ENCODE data around the gene GFER. TPM values are rescaled to one million over a fixed set of nuclear protein-coding genes. Genes with fewer than 3 reads are reported as not detected.
A peak's percentile ranks its signal among the peaks of the same experiment; 100 is the strongest.

GFER gene
- total and polyA plus RNA-seq, 7 donors, result 18.9 to 53.2 (median 34.2) TPM

- no peak for ATAC-seq
- Histone ChIP-seq H3K27me3 (ENCODE audit: insufficient read depth in 3 of 3, low read length in 2 of 3) (no peaks in the 10 kb centered on the region), H3K4me3 (peak overlapping the region; percentile 53), H3K9me3 (no peaks in the 10 kb centered on the region), H3K4me1 (peaks cover 6% of the 10 kb centered on the region), H3K36me3 (ENCODE audit: insufficient read depth in 1 of 2, low read depth in 1 of 2) (peaks cover 0 to 11% of the 10 kb centered on the region in 2 donors), H3K27ac (peak overlapping the region; percentile 64)
- WGBS, 3 donors, result 59 to 76% (median 71%) methylated on average over 13 to 16 of the region's 17 CpGs
- no peak for TF ChIP-seq CTCF (IDR thresholded peaks at IDR 0.05)
- intact Hi-C loops (cut with DNase I), result no loop called here
- DNase-seq, result no peak
Observed at GRCh38 chr16:2034696-2035430, 50.9 kb downstream of the GFER start.

DNA sequence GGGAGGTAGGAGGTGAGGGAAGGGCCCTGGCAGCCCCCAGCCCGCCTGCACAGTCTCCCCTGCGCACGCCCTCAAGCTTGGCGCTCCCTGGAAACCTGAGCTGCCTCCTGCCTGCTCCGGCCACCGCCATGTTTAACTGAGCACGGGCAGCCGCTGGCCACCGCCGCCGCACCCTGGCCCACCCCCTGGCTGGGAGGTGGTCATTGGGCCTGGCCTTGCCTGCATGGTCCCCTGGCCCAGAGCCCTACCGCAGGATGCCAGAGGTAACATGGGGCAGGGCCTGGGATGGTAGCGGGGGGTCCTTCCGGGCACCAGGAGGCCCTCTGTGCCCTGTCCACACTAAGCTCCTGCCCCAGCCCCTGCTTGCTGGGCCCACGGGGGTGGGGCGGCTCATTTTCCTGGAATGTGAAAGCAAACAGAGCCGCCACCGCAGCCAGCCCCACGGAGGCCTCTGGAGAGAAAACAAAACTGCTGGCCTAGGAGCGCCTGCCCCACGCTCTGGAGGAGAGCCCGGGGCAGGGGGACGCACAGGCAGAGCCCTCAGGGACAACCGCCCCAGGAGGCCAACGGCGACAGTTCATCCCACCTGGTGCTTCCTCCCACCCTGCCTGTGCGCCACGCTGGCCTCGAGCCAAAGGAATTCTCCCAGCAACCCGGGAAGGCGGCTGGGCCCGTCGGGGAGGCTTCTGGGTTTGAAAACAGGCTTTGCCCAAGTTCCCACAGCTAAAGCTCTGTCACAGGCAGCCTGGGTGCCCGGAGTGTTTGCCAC, 51.6 kb downstream of the GFER start:
- ATAC-seq (peak in 1 of 4 donors; percentile 5), DNase-seq (peak in 1 of 2 donors; percentile 76)
- Histone ChIP-seq H3K36me3 (ENCODE audit: insufficient read depth in 1 of 2, low read depth in 1 of 2) (peaks cover 0 to 7% of the 10 kb centered on the region in 2 donors), H3K4me1 (peaks cover 12% of the 10 kb centered on the region), H3K27me3 (ENCODE audit: insufficient read depth in 3 of 3, low read length in 2 of 3) (no peaks in the 10 kb centered on the region), H3K9me3 (no peaks in the 10 kb centered on the region), H3K27ac (peak overlapping the region; percentile 64), H3K4me3 (peak overlapping the region; percentile 53)
- no peak for TF ChIP-seq CTCF (IDR thresholded peaks at IDR 0.05)
- intact Hi-C loops (cut with DNase I), result no loop called here
- 48 to 51% (median 50%) methylated on average over 30 to 34 of the region's 34 CpGs for WGBS, 3 donors

DNA sequence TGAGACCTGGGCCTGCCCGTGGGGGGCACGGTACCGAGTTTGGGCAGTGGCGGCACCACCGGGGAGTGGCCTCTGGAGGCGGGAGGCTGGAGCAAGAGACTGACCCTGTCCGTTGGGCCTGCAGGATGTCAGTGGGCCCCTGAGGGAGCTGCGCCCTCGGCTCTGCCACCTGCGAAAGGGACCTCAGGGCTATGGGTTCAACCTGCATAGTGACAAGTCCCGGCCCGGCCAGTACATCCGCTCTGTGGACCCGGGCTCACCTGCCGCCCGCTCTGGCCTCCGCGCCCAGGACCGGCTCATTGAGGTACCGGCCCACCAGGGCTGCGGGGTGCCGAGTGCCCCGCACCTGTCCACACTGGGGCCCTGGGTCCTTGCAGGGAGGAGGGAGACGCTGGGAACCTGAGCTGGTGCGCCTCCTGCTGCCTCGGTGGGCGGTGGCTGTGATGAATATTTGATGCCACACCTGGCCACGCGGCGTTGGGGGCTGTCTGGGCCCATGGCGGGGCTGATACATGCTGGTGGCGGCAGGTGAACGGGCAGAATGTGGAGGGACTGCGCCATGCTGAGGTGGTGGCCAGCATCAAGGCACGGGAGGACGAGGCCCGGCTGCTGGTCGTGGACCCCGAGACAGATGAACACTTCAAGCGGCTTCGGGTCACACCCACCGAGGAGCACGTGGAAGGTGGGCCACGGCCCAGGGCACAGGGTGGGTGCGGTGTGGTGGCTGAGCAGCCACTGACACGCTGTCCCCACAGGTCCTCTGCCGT, 52.4 kb downstream of the GFER start:
- Histone ChIP-seq H3K4me3 (peak overlapping the region; percentile 53), H3K36me3 (ENCODE audit: insufficient read depth in 1 of 2, low read depth in 1 of 2) (peaks cover 0 to 7% of the 10 kb centered on the region in 2 donors), H3K4me1 (peaks cover 18% of the 10 kb centered on the region), H3K27me3 (ENCODE audit: insufficient read depth in 3 of 3, low read length in 2 of 3) (no peaks in the 10 kb centered on the region), H3K9me3 (no peaks in the 10 kb centered on the region), H3K27ac (peak overlapping the region; percentile 64)
- intact Hi-C loops (cut with DNase I), result no loop called here
- no peak for TF ChIP-seq CTCF (IDR thresholded peaks at IDR 0.05)
- WGBS, 3 donors, result 77 to 81% (median 79%) methylated on average over 44 to 47 of the region's 47 CpGs
- DNase-seq (no peak), ATAC-seq (no peak)

DNA sequence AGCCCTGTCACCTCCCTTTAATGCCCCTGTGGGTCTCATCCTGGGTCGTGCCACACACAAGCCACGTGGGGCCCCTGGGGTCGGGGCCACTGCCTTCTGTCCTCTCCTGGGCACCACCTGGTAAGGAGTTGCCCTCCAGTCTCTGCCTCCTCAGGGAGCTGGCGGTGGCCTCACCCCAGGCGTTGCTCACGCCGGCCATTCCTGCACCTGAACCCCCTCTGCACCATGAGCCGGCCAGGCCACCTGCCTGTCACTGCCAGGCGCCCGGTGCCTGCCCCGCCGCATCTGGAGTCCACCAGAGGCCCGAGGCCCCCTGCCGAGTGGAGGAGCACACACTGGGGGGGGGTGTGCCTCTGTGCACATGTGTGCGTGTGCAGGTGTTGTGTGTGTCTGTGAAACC, 53.1 kb downstream of the GFER start:
- intact Hi-C loops (cut with DNase I), result no loop called here
- ATAC-seq, result no peak
- Histone ChIP-seq H3K4me1 (peaks cover 19% of the 10 kb centered on the region), H3K4me3 (peak overlapping the region; percentile 53), H3K27me3 (ENCODE audit: insufficient read depth in 3 of 3, low read length in 2 of 3) (no peaks in the 10 kb centered on the region), H3K27ac (peak overlapping the region; percentile 64), H3K36me3 (ENCODE audit: insufficient read depth in 1 of 2, low read depth in 1 of 2) (peaks cover 0 to 7% of the 10 kb centered on the region in 2 donors), H3K9me3 (no peaks in the 10 kb centered on the region)
- DNase-seq, result no peak
- no peak for TF ChIP-seq CTCF (IDR thresholded peaks at IDR 0.05)
- WGBS, 3 donors, result 78 to 82% (median 78%) methylated on average over 15 of the region's 15 CpGs

Other genes starting within 250 kb of the GFER start
Only the 30 nearest of the 31 such genes appear.
- 10 to 100 TPM in 3 of 4 donors, 1 to 10 TPM in 1; 9.9 to 23.8 (median 13.8) TPM for gene NME3, start 212.7 kb upstream of the GFER start, total RNA-seq
- gene NME3, start 212.7 kb upstream of the GFER start, polyA plus RNA-seq, result 10 to 100 TPM; 18.8 to 27.1 (median 22.4) TPM
- gene EME2, start 211.4 kb upstream of the GFER start, total RNA-seq, result 10 to 100 TPM in 1 of 4 donors, 1 to 10 TPM in 3; 4.3 to 11.3 (median 5.9) TPM
- gene EME2, start 211.4 kb upstream of the GFER start, polyA plus RNA-seq, result 1 to 10 TPM; 2.6 to 5.2 (median 4.5) TPM
- gene MRPS34, start 211.1 kb upstream of the GFER start, total RNA-seq, result 10 to 100 TPM; 56.3 to 75.1 (median 71.4) TPM
- 100 to 1,000 TPM in 2 of 3 donors, 10 to 100 TPM in 1; 85.6 to 172 (median 138) TPM for gene MRPS34, start 211.1 kb upstream of the GFER start, polyA plus RNA-seq
- gene SPSB3, start 201.6 kb upstream of the GFER start, total RNA-seq, result 10 to 100 TPM; 38.4 to 59.5 (median 49.9) TPM
- 100 to 1,000 TPM in 1 of 3 donors, 10 to 100 TPM in 2; 26.3 to 108 (median 78.1) TPM for gene SPSB3, start 201.6 kb upstream of the GFER start, polyA plus RNA-seq
- 10 to 100 TPM; 34.7 to 44.7 (median 38.5) TPM for gene NUBP2, start 201.2 kb upstream of the GFER start, total RNA-seq
- 10 to 100 TPM; 61.9 to 96.0 (median 76.1) TPM for gene NUBP2, start 201.2 kb upstream of the GFER start, polyA plus RNA-seq
- under 1 TPM in 1 of 4 donors, not detected in 3; 0.22 TPM for gene IGFALS, start 190.5 kb upstream of the GFER start, total RNA-seq
- under 1 TPM; 0.12 to 0.38 (median 0.14) TPM for gene IGFALS, start 190.5 kb upstream of the GFER start, polyA plus RNA-seq
- 100 to 1,000 TPM; 123 to 167 (median 157) TPM for gene HAGH, start 157.4 kb upstream of the GFER start, total RNA-seq
- gene HAGH, start 157.4 kb upstream of the GFER start, polyA plus RNA-seq, result 100 to 1,000 TPM; 112 to 277 (median 186) TPM
- 10 to 100 TPM; 23.2 to 28.1 (median 24.1) TPM for gene FAHD1, start 157.0 kb upstream of the GFER start, total RNA-seq
- gene FAHD1, start 157.0 kb upstream of the GFER start, polyA plus RNA-seq, result 10 to 100 TPM; 27.0 to 63.8 (median 30.2) TPM
- not detected for gene MEIOB, start 112.0 kb upstream of the GFER start, total RNA-seq
- not detected for gene MEIOB, start 112.0 kb upstream of the GFER start, polyA plus RNA-seq
- gene HS3ST6, start 65.8 kb upstream of the GFER start, total RNA-seq, result not detected
- gene HS3ST6, start 65.8 kb upstream of the GFER start, polyA plus RNA-seq, result not detected
- gene MSRB1, start 41.0 kb upstream of the GFER start, total RNA-seq, result 10 to 100 TPM; 44.2 to 65.3 (median 53.2) TPM
- gene MSRB1, start 41.0 kb upstream of the GFER start, polyA plus RNA-seq, result 10 to 100 TPM; 50.4 to 83.4 (median 76.1) TPM
- 100 to 1,000 TPM; 205 to 296 (median 233) TPM for gene RPL3L, start 29.5 kb upstream of the GFER start, total RNA-seq
- gene RPL3L, start 29.5 kb upstream of the GFER start, polyA plus RNA-seq, result 100 to 1,000 TPM; 116 to 315 (median 188) TPM
- 100 to 1,000 TPM; 350 to 465 (median 373) TPM for gene NDUFB10, start 24.7 kb upstream of the GFER start, total RNA-seq
- 100 to 1,000 TPM; 753 to 870 (median 797) TPM for gene NDUFB10, start 24.7 kb upstream of the GFER start, polyA plus RNA-seq
- gene RPS2, start 19.4 kb upstream of the GFER start, total RNA-seq, result 1,000 to 10,000 TPM; 1,044 to 1,902 (median 1,426) TPM
- 1,000 to 10,000 TPM; 2,097 to 3,940 (median 2,652) TPM for gene RPS2, start 19.4 kb upstream of the GFER start, polyA plus RNA-seq
- gene RNF151, start 17.3 kb upstream of the GFER start, total RNA-seq, result not detected
- gene RNF151, start 17.3 kb upstream of the GFER start, polyA plus RNA-seq, result not detected
- gene TBL3, start 12.1 kb upstream of the GFER start, total RNA-seq, result 10 to 100 TPM; 31.5 to 41.8 (median 40.7) TPM
- 10 to 100 TPM; 51.6 to 78.0 (median 55.8) TPM for gene TBL3, start 12.1 kb upstream of the GFER start, polyA plus RNA-seq
- gene NOXO1, start 2.7 kb upstream of the GFER start, total RNA-seq, result under 1 TPM in 1 of 4 donors, not detected in 3; 0.20 TPM
- gene NOXO1, start 2.7 kb upstream of the GFER start, polyA plus RNA-seq, result under 1 TPM; 0.27 to 0.77 (median 0.39) TPM
- under 1 TPM in 3 of 4 donors, not detected in 1; 0.24 to 0.52 (median 0.25) TPM for gene SYNGR3, start 5.8 kb downstream of the GFER start, total RNA-seq
- gene SYNGR3, start 5.8 kb downstream of the GFER start, polyA plus RNA-seq, result under 1 TPM; 0.24 to 0.85 (median 0.25) TPM
- 10 to 100 TPM; 27.4 to 46.6 (median 44.8) TPM for gene ZNF598, start 25.6 kb downstream of the GFER start, total RNA-seq
- 10 to 100 TPM; 35.6 to 58.8 (median 51.9) TPM for gene ZNF598, start 25.6 kb downstream of the GFER start, polyA plus RNA-seq
- under 1 TPM in 1 of 4 donors, not detected in 3; 0.66 TPM for gene NPW, start 35.6 kb downstream of the GFER start, total RNA-seq
- gene NPW, start 35.6 kb downstream of the GFER start, polyA plus RNA-seq, result under 1 TPM in 2 of 3 donors, not detected in 1; 0.14 to 0.43 TPM
- gene NHERF2, start 42.7 kb downstream of the GFER start, total RNA-seq, result 100 to 1,000 TPM in 1 of 4 donors, 10 to 100 TPM in 3; 61.6 to 156 (median 90.4) TPM
- gene NHERF2, start 42.7 kb downstream of the GFER start, polyA plus RNA-seq, result 10 to 100 TPM; 76.4 to 90.8 (median 86.2) TPM
- gene NTHL1, start 63.6 kb downstream of the GFER start, total RNA-seq, result 10 to 100 TPM in 1 of 4 donors, 1 to 10 TPM in 3; 3.1 to 11.9 (median 4.8) TPM
- gene NTHL1, start 63.6 kb downstream of the GFER start, polyA plus RNA-seq, result 10 to 100 TPM in 2 of 3 donors, 1 to 10 TPM in 1; 8.0 to 17.7 (median 16.8) TPM
- gene TSC2, start 63.8 kb downstream of the GFER start, total RNA-seq, result 10 to 100 TPM; 60.8 to 89.9 (median 73.8) TPM
- gene TSC2, start 63.8 kb downstream of the GFER start, polyA plus RNA-seq, result 10 to 100 TPM; 27.8 to 43.0 (median 29.7) TPM
- 100 to 1,000 TPM in 1 of 4 donors, 10 to 100 TPM in 3; 59.1 to 123 (median 86.0) TPM for gene PKD1, start 151.7 kb downstream of the GFER start, total RNA-seq
- gene PKD1, start 151.7 kb downstream of the GFER start, polyA plus RNA-seq, result 10 to 100 TPM; 33.9 to 93.3 (median 58.4) TPM
- gene RAB26, start 164.4 kb downstream of the GFER start, total RNA-seq, result 1 to 10 TPM in 1 of 4 donors, under 1 TPM in 3; 0.32 to 1.7 (median 0.83) TPM
- gene RAB26, start 164.4 kb downstream of the GFER start, polyA plus RNA-seq, result under 1 TPM; 0.17 to 0.31 (median 0.21) TPM
- gene TRAF7, start 171.6 kb downstream of the GFER start, total RNA-seq, result 10 to 100 TPM; 15.6 to 47.5 (median 38.9) TPM
- gene TRAF7, start 171.6 kb downstream of the GFER start, polyA plus RNA-seq, result 10 to 100 TPM; 20.8 to 39.1 (median 27.3) TPM
- 1 to 10 TPM in 1 of 4 donors, under 1 TPM in 3; 0.63 to 1.0 (median 0.76) TPM for gene CASKIN1, start 212.4 kb downstream of the GFER start, total RNA-seq
- gene CASKIN1, start 212.4 kb downstream of the GFER start, polyA plus RNA-seq, result under 1 TPM; 0.32 to 0.45 (median 0.43) TPM
- gene MLST8, start 221.3 kb downstream of the GFER start, total RNA-seq, result 10 to 100 TPM; 18.8 to 35.0 (median 28.7) TPM
- gene MLST8, start 221.3 kb downstream of the GFER start, polyA plus RNA-seq, result 10 to 100 TPM; 58.1 to 60.5 (median 59.7) TPM
- 1 to 10 TPM in 3 of 4 donors, under 1 TPM in 1; 0.86 to 5.3 (median 4.1) TPM for gene BRICD5, start 226.7 kb downstream of the GFER start, total RNA-seq
- 1 to 10 TPM; 1.4 to 3.1 (median 1.8) TPM for gene BRICD5, start 226.7 kb downstream of the GFER start, polyA plus RNA-seq
- gene PGP, start 230.6 kb downstream of the GFER start, total RNA-seq, result 10 to 100 TPM; 27.2 to 35.9 (median 29.8) TPM
- gene PGP, start 230.6 kb downstream of the GFER start, polyA plus RNA-seq, result 10 to 100 TPM; 20.9 to 27.4 (median 24.0) TPM